GM19395 (cell line): ENCODE data around the gene RIT2.
"Not testable (repeated sequence)": the region's sequence is repeated elsewhere in the genome, so short reads cannot be mapped to it uniquely, and the experiment has no call there.

Experiments
- ATAC-seq: cut with Tn5 transposase; IDR thresholded peaks from one replicate; pipeline ENCODE4 v1.9.1; 2021; ENCODE audit warnings: mild to moderate bottlenecking, moderate library complexity; ENCODE audit not compliant: unreplicated experiment

RIT2 gene

DNA sequence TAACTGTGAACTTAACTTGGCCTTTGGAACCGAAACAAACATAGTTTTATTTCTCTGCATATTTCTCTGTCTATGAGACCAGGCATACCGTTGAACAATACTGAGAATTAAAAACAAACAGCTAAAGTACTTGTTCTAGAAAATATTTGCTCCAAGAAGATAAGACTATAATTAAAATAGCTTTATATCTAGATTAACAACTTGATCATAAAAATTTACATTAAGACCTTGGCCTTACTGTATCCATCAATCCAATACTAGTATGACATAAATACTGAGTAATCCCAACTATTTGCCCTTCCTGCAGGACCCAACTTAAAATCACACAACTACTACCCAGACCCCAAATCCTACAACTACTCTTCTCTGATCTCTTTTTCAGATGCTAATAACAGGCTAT is 260.9 kb downstream of the RIT2 start:
- ATAC-seq = no peak

DNA sequence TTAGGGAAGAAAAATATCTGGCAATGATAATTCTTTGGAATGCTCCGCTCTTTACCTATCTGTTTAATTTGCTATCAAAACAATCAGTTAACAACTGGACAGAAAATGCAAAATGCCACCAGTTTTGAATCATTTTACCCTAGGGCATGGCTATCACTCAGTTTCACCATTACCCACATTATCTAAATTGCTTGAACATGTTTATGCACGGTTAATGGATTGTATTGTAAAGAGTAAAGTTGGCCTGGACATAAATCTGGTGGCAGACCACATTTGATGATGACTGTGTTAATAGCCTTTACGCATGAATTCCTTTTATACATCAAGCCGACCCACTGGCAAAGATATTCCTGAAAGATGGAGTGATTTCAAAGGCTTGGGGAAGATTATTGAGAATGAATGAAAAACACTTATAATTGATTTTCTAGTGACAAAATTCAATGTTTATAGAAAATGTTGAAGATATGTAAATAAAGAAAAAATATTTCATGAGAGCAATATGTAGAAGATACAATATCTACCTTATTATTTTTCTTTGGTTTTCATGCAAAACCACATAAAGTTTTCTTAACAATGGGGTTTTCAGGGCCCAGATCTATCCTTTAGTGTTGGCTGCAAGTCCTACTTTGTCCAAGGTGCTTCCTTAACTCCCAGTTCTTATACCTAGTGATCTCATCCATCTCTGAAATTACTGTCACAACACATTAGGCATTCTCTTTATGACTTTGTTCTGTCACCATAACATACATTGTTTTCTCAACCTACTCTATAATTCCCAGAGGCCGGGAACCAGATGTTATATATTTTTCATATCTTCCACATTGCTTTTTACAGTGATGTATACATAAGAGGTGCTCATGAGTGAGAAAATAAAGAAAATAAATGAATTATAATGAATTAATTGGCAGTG is 265.1 kb downstream of the RIT2 start:
- no peak for ATAC-seq

DNA sequence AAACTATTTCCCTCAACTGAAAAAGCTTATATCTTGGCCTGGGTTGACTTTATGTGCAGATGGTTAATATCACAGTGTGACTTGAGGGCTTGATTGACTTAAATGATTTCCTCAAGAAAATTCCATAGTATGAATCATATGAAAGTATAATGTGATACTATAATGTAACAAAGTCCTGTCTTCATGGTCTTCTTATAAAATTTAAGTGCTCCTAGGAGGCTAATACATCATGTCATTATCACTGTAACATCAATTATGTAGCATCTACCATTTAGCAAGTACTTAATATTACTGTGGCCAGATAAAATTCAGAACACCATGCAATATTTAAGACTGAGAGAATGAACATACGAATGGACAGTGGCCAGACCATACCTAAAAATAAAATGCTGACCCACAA is 276.1 kb downstream of the RIT2 start:
- no peak for ATAC-seq

DNA sequence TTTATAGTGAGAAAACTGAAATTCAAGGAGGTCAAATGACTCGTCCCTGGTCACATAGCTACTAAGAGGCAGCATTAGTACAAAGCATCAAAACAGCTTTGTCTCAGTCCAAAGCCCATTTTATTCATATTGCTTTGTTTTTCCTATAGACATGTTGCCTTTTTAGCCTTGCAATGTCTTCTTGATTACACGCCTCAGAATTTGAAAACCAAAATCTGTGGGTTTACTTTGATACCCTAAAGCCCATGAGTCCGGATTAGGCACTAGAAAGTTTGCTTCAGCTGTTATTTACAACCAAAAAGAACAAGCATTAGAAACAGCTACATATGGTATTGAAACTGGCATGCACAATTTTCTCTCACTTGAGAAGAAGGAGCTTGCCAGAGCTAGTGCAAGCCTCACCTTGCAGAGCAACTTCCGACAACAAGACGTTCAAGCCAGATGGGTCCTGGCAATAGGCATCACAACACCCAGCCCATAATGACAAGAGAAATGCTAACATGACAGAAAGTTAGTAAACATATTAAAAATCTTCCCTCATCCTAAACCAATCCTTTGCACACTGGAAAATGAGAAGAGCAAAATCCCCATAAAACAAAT is 276.8 kb downstream of the RIT2 start:
- no peak for ATAC-seq

DNA sequence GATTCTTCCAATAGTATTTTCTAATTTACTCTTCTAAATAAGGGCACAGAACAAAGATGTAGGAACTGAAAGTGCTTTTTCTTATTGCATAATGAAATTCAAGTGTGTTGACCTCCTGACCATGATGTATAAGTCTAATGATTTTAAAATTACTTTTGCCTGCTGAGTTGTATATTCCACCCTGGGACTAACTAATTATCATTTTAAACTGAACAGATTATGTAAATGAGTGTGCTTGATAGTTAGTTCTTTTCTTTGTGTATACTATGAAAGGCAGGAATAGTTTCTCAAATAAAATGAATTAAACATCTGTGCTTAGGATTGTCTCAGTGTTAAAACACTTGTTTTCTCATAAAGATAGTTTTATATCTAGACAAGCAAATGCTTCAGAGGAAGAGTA is 284.5 kb downstream of the RIT2 start:
- no peak for ATAC-seq

DNA sequence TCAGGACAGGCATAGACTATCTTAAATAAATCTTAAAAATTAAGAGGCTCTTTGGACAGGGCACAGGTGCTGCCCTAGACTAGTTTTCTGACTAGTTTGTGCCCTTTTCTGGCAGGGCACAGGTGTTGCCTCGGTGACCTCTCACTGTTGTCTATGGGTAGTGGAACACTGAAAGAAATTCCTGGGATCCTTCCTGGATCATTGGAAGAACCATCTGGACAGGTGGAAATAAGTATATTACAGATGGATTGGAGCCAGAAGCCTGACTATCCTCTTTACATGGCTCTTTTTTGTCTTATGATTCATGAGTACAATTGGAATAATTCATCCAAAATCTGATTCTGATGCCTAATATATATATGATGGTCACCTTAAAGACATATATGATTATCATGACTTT is 286.6 kb downstream of the RIT2 start:
- ATAC-seq = no peak

DNA sequence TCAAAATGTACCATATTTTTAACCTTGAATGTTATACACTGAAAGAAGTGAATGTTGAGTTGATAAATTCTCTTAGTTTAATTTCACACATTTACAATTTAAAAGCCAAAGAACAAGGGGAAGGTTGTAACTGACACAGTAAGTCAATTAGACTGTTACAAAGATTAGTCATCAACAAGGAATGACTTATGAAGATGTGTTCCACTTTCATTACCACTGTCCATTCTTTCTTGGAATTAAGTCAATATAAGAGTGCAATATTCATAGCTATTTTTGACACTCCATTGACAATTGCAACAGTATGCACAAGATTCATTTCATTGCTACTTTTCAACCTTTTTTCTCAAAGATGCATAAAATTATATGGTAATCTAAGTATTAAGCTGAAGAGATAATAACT is 291.3 kb downstream of the RIT2 start:
- ATAC-seq = no peak

DNA sequence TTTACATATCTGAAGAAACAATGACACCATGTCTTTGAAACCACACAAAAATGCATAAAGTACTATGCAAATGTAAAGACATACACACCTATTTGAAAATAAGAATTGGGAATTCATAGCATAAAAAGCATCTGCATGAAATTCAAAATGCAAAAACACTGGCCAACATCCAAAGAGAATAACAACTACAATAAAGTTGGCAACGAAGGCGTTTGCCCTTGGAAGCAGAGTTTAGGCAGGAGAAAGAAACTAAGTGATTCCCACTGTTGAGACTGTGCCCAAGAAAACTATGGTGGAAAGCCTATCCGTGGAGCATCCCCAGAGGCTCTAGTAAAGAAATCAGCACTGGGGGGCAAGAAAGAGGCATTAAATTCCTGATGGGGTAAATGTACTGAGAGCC is 292.8 kb downstream of the RIT2 start:
- ATAC-seq = no peak

DNA sequence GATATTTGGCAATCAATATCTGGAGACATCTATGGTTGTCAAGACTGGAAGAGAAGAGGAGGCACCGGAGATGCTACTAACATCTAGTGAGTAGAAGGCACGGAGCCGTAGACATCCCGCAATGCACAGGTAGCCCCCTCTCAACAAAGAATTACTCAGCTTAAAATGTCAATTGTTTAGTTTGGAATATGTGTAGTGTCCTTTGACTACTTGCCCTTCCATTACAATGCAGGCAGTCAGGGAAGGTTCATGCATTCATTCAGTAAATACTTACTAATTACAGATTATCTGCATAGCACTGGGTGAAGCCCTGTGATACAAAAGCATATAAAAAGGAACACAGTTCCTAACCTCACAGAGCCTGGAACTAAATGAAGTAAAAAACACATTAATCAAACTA is 294.0 kb downstream of the RIT2 start:
- no peak for ATAC-seq

DNA sequence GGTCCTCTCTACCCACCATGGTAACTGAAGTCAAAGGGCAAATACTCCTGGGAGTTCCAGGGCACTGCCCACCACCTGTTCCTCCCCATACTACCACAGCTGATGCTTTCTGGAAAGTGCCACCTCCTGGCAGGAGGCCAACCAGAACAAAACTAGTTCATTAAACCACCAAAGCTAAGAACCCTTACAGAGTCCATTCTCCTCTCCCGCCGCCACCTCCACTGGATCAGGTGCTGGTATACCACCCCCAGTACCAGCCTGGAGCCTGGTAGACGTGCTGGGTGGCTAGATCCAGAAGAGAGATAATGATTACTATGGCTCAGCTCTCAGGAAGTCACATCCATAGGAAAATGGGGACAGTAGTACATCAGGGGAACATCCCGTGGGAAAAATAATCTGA is 300.9 kb downstream of the RIT2 start:
- ATAC-seq = no peak

DNA sequence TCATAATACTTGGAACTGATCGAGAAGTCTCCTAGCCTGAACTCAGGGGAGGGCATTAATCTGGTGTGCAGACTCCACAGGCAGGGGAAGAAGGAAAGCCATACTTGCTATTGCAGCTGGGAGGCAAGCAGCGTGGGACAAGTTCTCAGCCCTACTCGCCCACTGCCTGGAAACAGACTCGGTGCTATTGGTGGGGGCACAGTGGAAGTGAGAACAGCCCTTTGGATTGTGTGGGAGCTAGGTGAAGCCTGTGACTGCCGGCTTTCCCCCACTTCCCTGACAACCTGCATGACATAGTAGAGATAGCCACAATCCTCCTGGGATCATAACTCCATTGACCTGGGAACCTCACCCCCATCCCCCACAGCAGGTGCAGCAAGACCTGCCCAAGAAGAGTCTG is 301.3 kb downstream of the RIT2 start:
- no peak for ATAC-seq

DNA sequence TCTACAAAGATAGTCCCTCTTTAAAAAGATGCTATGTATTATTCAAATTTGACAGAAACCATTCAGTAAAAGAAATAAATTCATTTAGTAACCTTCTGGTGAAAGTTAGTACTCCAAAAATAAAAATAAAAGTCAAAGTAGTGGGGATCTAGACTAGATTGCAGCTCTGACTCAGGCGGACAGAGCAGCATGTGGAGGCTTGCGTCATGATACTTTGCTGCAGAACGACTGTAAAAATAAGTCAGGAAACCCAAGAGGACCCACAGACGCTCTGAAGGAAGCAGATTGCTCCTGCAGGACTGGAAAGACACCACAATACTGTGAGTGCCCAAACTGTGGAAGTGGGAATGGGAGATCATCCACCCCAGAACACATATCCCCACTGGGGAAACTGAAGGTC is 301.9 kb downstream of the RIT2 start:
- no peak for ATAC-seq

DNA sequence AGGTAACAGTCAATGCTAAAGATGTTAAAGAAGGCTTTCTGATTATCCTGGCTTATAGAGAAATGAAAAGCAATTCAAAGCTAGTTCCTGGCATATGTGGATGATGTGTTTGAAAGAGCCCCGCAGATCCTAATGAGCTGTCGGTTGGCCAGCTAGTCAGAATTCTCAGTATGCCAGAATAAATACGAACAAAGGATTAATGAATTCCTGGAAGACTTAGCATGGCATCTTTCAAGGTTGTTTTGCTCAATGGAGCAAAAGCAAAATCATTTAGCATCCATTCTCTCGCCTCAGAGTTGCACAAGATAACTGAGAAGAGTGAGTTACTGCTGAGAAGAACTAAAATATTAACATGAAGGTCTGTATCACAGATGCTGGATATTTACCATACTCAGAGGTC is 307.6 kb downstream of the RIT2 start:
- no peak for ATAC-seq

DNA sequence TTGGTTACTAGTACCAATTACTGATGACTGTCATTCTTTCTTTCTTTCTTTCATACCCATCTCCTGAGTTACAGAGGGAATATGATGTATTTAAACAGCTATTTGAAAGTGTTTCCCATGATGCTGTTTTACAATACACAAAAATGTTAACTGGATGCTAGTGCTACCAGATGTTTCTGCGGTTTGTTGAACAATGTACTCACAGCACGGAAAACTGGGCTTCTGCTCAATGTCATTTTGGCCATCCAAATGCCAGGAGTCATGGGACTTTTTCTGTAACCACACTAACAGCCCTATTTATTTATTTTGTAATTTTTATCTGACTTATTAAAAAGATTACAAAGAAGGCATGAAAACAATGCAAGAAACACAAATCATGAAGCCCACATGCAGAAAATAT is 313.8 kb downstream of the RIT2 start:
- no peak for ATAC-seq

DNA sequence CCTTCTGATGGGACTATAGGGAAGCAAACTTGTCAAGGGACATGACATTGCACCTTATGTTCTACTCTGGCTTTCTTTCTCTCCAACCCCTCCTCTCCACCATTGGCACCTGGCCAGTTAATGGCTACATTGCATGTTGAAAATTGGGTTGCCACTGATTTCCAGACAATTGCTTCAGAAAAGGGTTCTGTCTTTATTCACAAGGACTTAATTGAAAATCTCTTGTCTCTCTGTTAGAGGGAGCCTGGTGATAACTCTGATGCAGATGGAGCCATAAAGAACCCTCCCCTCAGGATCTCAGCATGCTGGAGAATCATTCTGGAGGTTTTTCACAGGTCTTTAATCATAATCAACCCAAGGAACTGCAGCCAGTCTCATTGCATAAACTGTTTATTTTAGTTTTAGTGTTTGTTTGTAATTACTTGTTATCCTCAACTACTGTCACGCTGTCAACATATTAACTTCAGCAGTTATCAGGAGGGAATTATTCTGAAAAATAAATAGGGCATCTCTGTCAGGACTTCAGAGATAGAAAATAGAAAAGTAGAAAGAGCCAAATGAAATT is 316.8 kb downstream of the RIT2 start:
- no peak for ATAC-seq

DNA sequence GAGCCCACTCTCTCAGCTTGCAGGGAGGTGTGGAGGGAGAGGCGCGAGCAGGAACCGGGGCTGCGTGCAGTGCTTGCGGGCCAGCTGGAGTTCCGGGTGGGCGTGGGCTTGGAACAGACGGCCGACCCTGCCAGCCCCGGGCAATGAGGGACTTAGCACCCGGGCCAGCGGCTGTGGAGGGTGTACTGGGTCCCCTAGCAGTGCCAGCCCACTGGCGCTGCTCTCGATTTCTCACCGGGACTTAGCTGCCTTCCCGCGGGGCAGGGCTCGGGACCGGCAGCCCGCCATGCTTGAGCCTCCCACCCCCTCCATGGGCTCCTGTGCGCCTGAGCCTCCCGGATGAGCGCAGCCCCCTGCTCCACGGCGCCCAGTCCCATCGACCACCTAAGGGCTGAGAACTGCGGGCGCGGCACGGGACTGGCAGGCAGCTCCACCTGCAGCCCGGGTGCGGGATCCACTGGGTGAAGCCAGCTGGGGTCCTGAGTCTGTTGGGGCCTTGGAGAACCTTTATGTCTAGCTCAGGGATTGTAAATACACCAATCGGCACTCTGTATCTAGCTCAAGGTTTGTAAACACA is 320.2 kb downstream of the RIT2 start:
- ATAC-seq = not testable (repeated sequence)

DNA sequence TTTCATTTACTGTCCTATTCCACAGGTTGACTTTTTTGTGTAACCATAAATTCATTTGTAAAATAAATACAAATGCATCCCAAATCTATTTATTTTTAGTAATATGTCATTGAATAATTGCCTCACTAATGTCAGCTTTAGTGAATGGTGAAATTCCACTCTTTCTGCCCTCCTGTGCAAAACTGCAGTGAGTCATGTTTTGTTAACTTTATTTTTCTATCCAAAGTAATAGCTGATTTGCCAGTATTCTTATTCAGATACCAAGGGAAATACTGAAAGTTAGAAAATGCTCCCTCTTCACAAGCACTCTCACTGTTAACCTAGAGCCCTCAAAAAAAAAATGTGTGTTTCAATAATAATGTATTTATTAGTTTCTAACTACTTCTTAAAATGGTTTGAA is 322.8 kb downstream of the RIT2 start:
- no peak for ATAC-seq

DNA sequence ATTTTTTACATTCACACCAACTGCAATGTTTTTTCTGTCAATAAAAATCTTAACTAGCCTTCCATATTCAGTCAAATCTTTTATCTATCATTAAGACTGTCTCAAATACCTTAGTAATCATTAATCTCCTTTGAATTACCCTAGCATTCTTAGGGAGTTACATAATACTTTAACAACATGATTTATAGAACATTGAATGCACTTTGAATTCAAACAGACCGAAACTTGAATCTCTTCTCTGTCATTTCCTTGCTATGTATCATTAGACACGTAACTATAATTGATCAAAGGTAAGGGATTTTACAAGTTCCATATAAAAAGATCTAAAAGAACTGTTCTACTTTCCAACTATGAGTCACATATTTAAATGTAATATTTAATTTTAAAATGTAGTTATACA is 330.9 kb downstream of the RIT2 start:
- no peak for ATAC-seq

DNA sequence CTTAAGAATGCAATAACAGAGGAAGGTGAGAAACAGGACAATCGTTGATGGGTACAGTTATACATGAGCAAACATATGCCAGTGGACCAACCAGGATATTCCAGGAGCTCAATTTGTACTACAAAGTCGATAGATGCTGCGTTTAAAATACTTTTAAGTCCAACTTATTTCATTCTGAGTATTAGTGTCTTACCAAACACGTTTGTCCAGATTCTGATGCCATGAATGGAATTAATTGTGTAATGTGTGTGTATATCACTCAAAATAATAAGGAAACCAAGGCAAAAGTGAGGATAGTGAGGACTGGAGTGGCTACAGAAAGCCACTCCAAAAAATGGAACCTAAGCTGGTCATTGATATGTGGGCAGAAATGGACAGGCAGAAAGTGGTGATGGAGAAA is 332.6 kb downstream of the RIT2 start:
- ATAC-seq = no peak

DNA sequence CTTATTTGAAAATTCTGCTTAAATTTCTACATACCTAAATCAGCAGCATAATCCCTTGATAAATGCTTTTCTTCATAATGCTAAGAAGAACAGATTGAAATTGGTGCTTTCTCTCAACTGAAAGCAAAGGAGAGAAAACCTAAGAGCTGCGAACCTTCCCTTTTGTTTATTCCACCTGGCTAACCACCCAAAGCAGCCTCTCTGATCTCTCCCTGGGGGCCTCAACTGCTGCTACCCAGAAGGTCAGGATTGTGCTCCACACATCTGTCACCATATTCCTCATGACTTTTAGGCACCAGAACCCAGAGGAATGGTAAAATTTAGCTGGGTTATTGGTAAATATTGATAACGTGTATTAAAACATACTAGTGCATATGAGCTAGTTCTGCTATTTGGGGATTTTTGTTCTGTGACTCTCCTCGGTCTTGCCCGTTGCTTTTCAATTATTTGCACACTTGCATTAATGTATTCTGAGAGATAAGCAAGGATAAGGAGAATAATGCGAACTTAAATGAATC is 334.1 kb downstream of the RIT2 start:
- no peak for ATAC-seq

DNA sequence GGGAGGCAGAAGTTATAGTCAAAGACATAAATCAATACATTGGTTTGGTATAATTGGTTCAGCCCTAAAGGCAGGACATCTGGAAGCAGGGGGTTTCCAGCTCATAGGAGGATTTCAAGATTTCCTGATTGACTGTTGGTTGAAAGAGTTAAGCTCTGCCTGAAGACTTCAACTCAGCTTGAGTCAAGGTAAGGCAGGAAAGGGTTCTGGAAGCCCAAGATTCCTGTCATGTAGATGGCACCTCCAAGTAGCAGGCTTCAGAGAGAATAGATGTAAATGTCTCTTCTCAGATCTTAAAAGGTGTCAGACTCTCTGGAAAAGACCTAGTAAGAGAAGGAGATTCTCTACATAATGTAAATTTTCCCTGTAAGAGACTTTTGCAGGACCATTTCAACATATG is 335.3 kb downstream of the RIT2 start:
- no peak for ATAC-seq
